Stimulated activated CD4-positive, alpha-beta T cell treated with anti-CD3 and anti-CD28 coated beads, Interleukin-2, amount 100 ng/mL, for 48 hours (primary cell): ENCODE results near the gene FAM8A1.

ENCODE experiments used
- DNase-seq, 2 donors: peaks; one replicate each; pipeline ENCODE4 v3.0.0-alpha.2; 2020

FAM8A1 gene

GRCh38 chr6:17602888-17603287 is 2.8 kb downstream of the FAM8A1 start:
- DNase-seq, result no peak

GRCh38 chr6:17606606-17607005 is 6.5 kb downstream of the FAM8A1 start:
- DNase-seq, result no peak

GRCh38 chr6:17610835-17611234 is 10.7 kb downstream of the FAM8A1 start:
- no peak for DNase-seq

GRCh38 chr6:17612048-17612447 is 11.9 kb downstream of the FAM8A1 start:
- no peak for DNase-seq

- no peak for DNase-seq
Measured at GRCh38 chr6:17615794-17616193, 15.7 kb downstream of the FAM8A1 start.

GRCh38 chr6:17621003-17621402 is 20.9 kb downstream of the FAM8A1 start:
- DNase-seq, result no peak

- no peak for DNase-seq
Measured at GRCh38 chr6:17622144-17622543, 22.0 kb downstream of the FAM8A1 start.

- DNase-seq, result no peak
Measured at GRCh38 chr6:17624396-17624795, 24.3 kb downstream of the FAM8A1 start.

GRCh38 chr6:17628873-17629272 is 28.8 kb downstream of the FAM8A1 start:
- DNase-seq, result no peak

GRCh38 chr6:17629824-17630510 is 29.9 kb downstream of the FAM8A1 start:
- DNase-seq, result no peak

GRCh38 chr6:17630511-17631073 is 30.5 kb downstream of the FAM8A1 start:
- DNase-seq, result no peak

- no peak for DNase-seq
Measured at GRCh38 chr6:17632934-17633333, 32.8 kb downstream of the FAM8A1 start.

- no peak for DNase-seq
Measured at GRCh38 chr6:17633465-17634188, 33.5 kb downstream of the FAM8A1 start.

GRCh38 chr6:17635568-17635967 is 35.5 kb downstream of the FAM8A1 start:
- no peak for DNase-seq

- no peak for DNase-seq
Measured at GRCh38 chr6:17638212-17638715, 38.2 kb downstream of the FAM8A1 start.

- DNase-seq, result no peak
Measured at GRCh38 chr6:17640477-17640917, 40.4 kb downstream of the FAM8A1 start.

GRCh38 chr6:17648745-17649144 is 48.6 kb downstream of the FAM8A1 start:
- DNase-seq, result no peak

GRCh38 chr6:17650656-17651309 is 50.7 kb downstream of the FAM8A1 start:
- no peak for DNase-seq

GRCh38 chr6:17653198-17653882 is 53.2 kb downstream of the FAM8A1 start:
- no peak for DNase-seq

- DNase-seq, result no peak
Measured at GRCh38 chr6:17656092-17656491, 56.0 kb downstream of the FAM8A1 start.

- DNase-seq, result no peak
Measured at GRCh38 chr6:17656644-17657043, 56.5 kb downstream of the FAM8A1 start.
